H9 (cell line): ENCODE results near the gene GPC3. TPM values are rescaled to one million over a fixed set of nuclear protein-coding genes. Genes with fewer than 3 reads are reported as not detected.

ENCODE experiments used
- DNase-seq: peaks from one replicate; pipeline ENCODE4 v3.0.0-alpha.2; 2017
- H2AFZ ChIP-seq: one replicate; pipeline ENCODE4 v1.6.1; 2013; ENCODE audit warnings: mild to moderate bottlenecking, low read length, control low read depth, moderate library complexity
- H2AK5ac ChIP-seq: 2 replicates; pipeline ENCODE4 v1.6.1; 2013; ENCODE audit warnings: low read length, control low read depth, mixed read lengths; ENCODE audit not compliant: insufficient read length
- H2BK120ac ChIP-seq: one replicate; pipeline ENCODE4 v1.6.1; 2013; ENCODE audit warnings: low read depth, mild to moderate bottlenecking, low read length, control low read depth, inconsistent platforms; ENCODE audit not compliant: poor library complexity, severe bottlenecking
- H2BK12ac ChIP-seq: 2 replicates; pipeline ENCODE4 v1.6.1; 2013; ENCODE audit warnings: low read length, control low read depth, mixed read lengths, low read depth; ENCODE audit not compliant: insufficient read length
- H2BK15ac ChIP-seq: 2 replicates; pipeline ENCODE4 v1.6.1; 2013; ENCODE audit warnings: low read depth, low read length, control low read depth
- H2BK20ac ChIP-seq: one replicate; pipeline ENCODE4 v1.6.1; 2013; ENCODE audit warnings: low read depth, mild to moderate bottlenecking, low read length, control low read depth, inconsistent platforms; ENCODE audit not compliant: poor library complexity, severe bottlenecking
- H2BK5ac ChIP-seq: 2 replicates; pipeline ENCODE4 v1.6.1; 2013; ENCODE audit warnings: low read length, control low read depth, mixed read lengths; ENCODE audit not compliant: insufficient read length
- H3K14ac ChIP-seq: 2 replicates; pipeline ENCODE4 v1.6.1; 2013; ENCODE audit warnings: low read length, control low read depth; ENCODE audit not compliant: insufficient read depth
- H3K18ac ChIP-seq: 2 replicates; pipeline ENCODE4 v1.6.1; 2013; ENCODE audit warnings: low read depth, mild to moderate bottlenecking, mixed read lengths, low read length, control low read depth; ENCODE audit not compliant: insufficient read length
- H3K23ac ChIP-seq: 2 replicates; pipeline ENCODE4 v1.6.1; 2013; ENCODE audit warnings: low read length, control low read depth, mixed read lengths, low read depth; ENCODE audit not compliant: insufficient read length
- H3K23me2 ChIP-seq: 2 replicates; pipeline ENCODE4 v1.6.1; 2013; ENCODE audit warnings: low read depth, mild to moderate bottlenecking, mixed read lengths, low read length, control low read depth; ENCODE audit not compliant: insufficient read length, poor library complexity, severe bottlenecking
- H3K27ac ChIP-seq: 2 replicates; pipeline ENCODE4 v1.5.1; 2013; ENCODE audit warnings: low read length, control low read depth, mixed read lengths, low read depth; ENCODE audit not compliant: insufficient read length
- H3K27me3 ChIP-seq: 2 replicates; pipeline ENCODE4 v1.6.1; 2013; ENCODE audit warnings: low read length, control low read depth, inconsistent platforms; ENCODE audit not compliant: insufficient read depth
- H3K4ac ChIP-seq: 2 replicates; pipeline ENCODE4 v1.6.1; 2013; ENCODE audit warnings: low read depth, mild to moderate bottlenecking, control low read depth, inconsistent platforms, low read length, moderate library complexity
- H3K4me1 ChIP-seq: 2 replicates; pipeline ENCODE4 v1.6.1; 2013; ENCODE audit warnings: low read length, control low read depth, inconsistent platforms; ENCODE audit not compliant: insufficient read depth
- H3K4me2 ChIP-seq: 2 replicates; pipeline ENCODE4 v1.6.1; 2013; ENCODE audit warnings: low read length, control low read depth, mixed read lengths; ENCODE audit not compliant: insufficient read length, insufficient read depth
- H3K56ac ChIP-seq: 2 replicates; pipeline ENCODE4 v1.6.1; 2013; ENCODE audit warnings: low read depth, mild to moderate bottlenecking, mixed read lengths, low read length, control low read depth; ENCODE audit not compliant: insufficient read length
- H3K79me1 ChIP-seq: 2 replicates; pipeline ENCODE4 v1.6.1; 2013; ENCODE audit warnings: low read depth, mild to moderate bottlenecking, moderate library complexity, low read length, control low read depth, inconsistent platforms; ENCODE audit not compliant: insufficient read depth, poor library complexity, severe bottlenecking
- H3K79me2 ChIP-seq: 2 replicates; pipeline ENCODE4 v1.6.1; 2013; ENCODE audit warnings: low read length, control low read depth, inconsistent platforms; ENCODE audit not compliant: insufficient read depth
- H3K9ac ChIP-seq: 2 replicates; pipeline ENCODE4 v1.6.1; 2013; ENCODE audit warnings: low read length, control low read depth, mixed read lengths; ENCODE audit not compliant: insufficient read length; ENCODE audit errors: extremely low read depth
- H3K9me3 ChIP-seq: one replicate; pipeline ENCODE4 v1.6.1; 2013; ENCODE audit warnings: low read depth, low read length, inconsistent platforms; ENCODE audit not compliant: control insufficient read depth
- H3T11ph ChIP-seq: one replicate; pipeline ENCODE4 v1.6.1; 2013; ENCODE audit warnings: mild to moderate bottlenecking, low read length, control low read depth, inconsistent platforms
- H4K20me1 ChIP-seq: one replicate; pipeline ENCODE4 v1.6.1; 2013; ENCODE audit not compliant: control insufficient read depth, insufficient read length, insufficient read depth
- H4K5ac ChIP-seq: 2 replicates; pipeline ENCODE4 v1.6.1; 2013; ENCODE audit warnings: low read depth, mild to moderate bottlenecking, mixed read lengths, low read length, control low read depth; ENCODE audit not compliant: insufficient read length
- H4K8ac ChIP-seq: replicated peaks from 2 replicates; pipeline ENCODE4 v1.6.1; 2013; ENCODE audit warnings: low read length, control low read depth, mixed read lengths, low read depth; ENCODE audit not compliant: insufficient read length
- H4K91ac ChIP-seq: 2 replicates; pipeline ENCODE4 v1.6.1; 2013; ENCODE audit warnings: low read depth, mild to moderate bottlenecking, moderate library complexity, mixed read lengths, low read length, control low read depth; ENCODE audit not compliant: insufficient read length
- H3K27ac Mint-ChIP-seq, 3 experiments: 2 replicates in 2 of 3; 3 replicates in 1 of 3; pipeline ENCODE4 v1.8.0; 2020 to 2021; ENCODE audit warnings: mixed read lengths in 3 of 3, mild to moderate bottlenecking in 1 of 3, moderate library complexity in 1 of 3
- H3K27me3 Mint-ChIP-seq: 2 replicates; pipeline ENCODE4 v1.8.0; 2021; ENCODE audit warnings: low read depth, mild to moderate bottlenecking, moderate library complexity, mixed read lengths
- H3K36me3 Mint-ChIP-seq, 3 experiments: 2 replicates in 2 of 3; 3 replicates in 1 of 3; pipeline ENCODE4 v1.8.0; 2020 to 2021; ENCODE audit warnings: low read depth in 3 of 3, mixed read lengths in 3 of 3; ENCODE audit not compliant: insufficient read depth in 1 of 3
- H3K4me1 Mint-ChIP-seq, 2 experiments: 2 replicates each; pipeline ENCODE4 v1.8.0; 2020; ENCODE audit warnings: mixed read lengths in 2 of 2
- H3K4me3 Mint-ChIP-seq, 2 experiments: 2 replicates in 1 of 2; 3 replicates in 1 of 2; pipeline ENCODE4 v1.8.0; 2020 to 2021; ENCODE audit warnings: mild to moderate bottlenecking in 2 of 2, mixed read lengths in 2 of 2, moderate library complexity in 1 of 2
- H3K9me3 Mint-ChIP-seq, 2 experiments: 2 replicates in 1 of 2; 3 replicates in 1 of 2; pipeline ENCODE4 v1.8.0; 2020; ENCODE audit warnings: mild to moderate bottlenecking in 2 of 2, mixed read lengths in 2 of 2, moderate library complexity in 1 of 2
- WGBS: extraction: QIAGEN DNeasy Blood & Tissue Kit; methylation state at CpG from one replicate; pipeline ENCODE4 v1.1.7; 2013; ENCODE audit warnings: missing lambda C conversion rate, low lambda C conversion rate, mixed read lengths; ENCODE audit not compliant: insufficient read length; ENCODE audit errors: extremely low coverage; 5-methylcytosine and 5-hydroxymethylcytosine counted together
- total RNA-seq: library from RNA; stranded (reverse); gene quantifications from 2 replicates; pipeline ENCODE4 v1.2.1, GENCODE V29; 2021
- TF ChIP-seq, protein P1 (sequence below): fragments of 200-600 bp; sonication (generic); conservative IDR thresholded peaks from 3 replicates; pipeline ENCODE4 v1.8.0; 2021; ENCODE audit warnings: antibody characterized with exemption, mild to moderate bottlenecking

Gene GPC3
- total RNA-seq, 1 experiment from 2014 or later = 108 TPM

- Histone ChIP-seq H3K18ac (no peak overlapping the region), H3K23me2 (no peaks in the 10 kb centered on the region), H4K8ac (no peak overlapping the region), H2AFZ (no peak overlapping the region), H4K91ac (no peak overlapping the region), H3K79me2 (no peaks in the 10 kb centered on the region), H3K27ac (no peak overlapping the region), H3K56ac (no peak overlapping the region), H3K27me3 (no peaks in the 10 kb centered on the region), H2BK20ac (no peak overlapping the region), H3K79me1 (no peaks in the 10 kb centered on the region), H2BK5ac (no peak overlapping the region), H2BK120ac (no peak overlapping the region), H3K4me2 (no peak overlapping the region), H2BK12ac (no peak overlapping the region), H3T11ph (no peak overlapping the region), H2AK5ac (no peak overlapping the region), H3K23ac (no peak overlapping the region), H3K9ac (no peak overlapping the region), H2BK15ac (no peak overlapping the region), H3K4ac (no peak overlapping the region), H4K5ac (no peak overlapping the region), H3K9me3 (no peaks in the 10 kb centered on the region), H3K4me1 (no peaks in the 10 kb centered on the region), H4K20me1 (no peaks in the 10 kb centered on the region), H3K14ac (no peak overlapping the region)
- TF ChIP-seq, protein P1, sequence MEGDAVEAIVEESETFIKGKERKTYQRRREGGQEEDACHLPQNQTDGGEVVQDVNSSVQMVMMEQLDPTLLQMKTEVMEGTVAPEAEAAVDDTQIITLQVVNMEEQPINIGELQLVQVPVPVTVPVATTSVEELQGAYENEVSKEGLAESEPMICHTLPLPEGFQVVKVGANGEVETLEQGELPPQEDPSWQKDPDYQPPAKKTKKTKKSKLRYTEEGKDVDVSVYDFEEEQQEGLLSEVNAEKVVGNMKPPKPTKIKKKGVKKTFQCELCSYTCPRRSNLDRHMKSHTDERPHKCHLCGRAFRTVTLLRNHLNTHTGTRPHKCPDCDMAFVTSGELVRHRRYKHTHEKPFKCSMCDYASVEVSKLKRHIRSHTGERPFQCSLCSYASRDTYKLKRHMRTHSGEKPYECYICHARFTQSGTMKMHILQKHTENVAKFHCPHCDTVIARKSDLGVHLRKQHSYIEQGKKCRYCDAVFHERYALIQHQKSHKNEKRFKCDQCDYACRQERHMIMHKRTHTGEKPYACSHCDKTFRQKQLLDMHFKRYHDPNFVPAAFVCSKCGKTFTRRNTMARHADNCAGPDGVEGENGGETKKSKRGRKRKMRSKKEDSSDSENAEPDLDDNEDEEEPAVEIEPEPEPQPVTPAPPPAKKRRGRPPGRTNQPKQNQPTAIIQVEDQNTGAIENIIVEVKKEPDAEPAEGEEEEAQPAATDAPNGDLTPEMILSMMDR = no peak
- Mint-ChIP-seq H3K4me3 (no peak overlapping the region), H3K27me3 (no peaks in the 10 kb centered on the region), H3K27ac (peak overlapping the region in 2 of 3 experiments; percentile 16 to 74; a peak in 2 of 7 replicates), H3K9me3 (0 out of 5 replicates have a peak, but pooled peaks cover 0 to 3% of the 10 kb centered on the region in 2 experiments), H3K36me3 (peaks cover 0 to 3% (median 2%) of the 10 kb centered on the region in 3 experiments; a peak in 2 of 7 replicates), H3K4me1 (peaks cover 10 to 23% of the 10 kb centered on the region in 2 experiments)
- WGBS = no CpG with 5 or more reads among the region's 4 CpGs
- no peak for DNase-seq
Observed at GRCh38 chrX:133935076-133935475, 50.3 kb downstream of the GPC3 start.
